ENCODE measurements around the gene STK38.

DNA sequence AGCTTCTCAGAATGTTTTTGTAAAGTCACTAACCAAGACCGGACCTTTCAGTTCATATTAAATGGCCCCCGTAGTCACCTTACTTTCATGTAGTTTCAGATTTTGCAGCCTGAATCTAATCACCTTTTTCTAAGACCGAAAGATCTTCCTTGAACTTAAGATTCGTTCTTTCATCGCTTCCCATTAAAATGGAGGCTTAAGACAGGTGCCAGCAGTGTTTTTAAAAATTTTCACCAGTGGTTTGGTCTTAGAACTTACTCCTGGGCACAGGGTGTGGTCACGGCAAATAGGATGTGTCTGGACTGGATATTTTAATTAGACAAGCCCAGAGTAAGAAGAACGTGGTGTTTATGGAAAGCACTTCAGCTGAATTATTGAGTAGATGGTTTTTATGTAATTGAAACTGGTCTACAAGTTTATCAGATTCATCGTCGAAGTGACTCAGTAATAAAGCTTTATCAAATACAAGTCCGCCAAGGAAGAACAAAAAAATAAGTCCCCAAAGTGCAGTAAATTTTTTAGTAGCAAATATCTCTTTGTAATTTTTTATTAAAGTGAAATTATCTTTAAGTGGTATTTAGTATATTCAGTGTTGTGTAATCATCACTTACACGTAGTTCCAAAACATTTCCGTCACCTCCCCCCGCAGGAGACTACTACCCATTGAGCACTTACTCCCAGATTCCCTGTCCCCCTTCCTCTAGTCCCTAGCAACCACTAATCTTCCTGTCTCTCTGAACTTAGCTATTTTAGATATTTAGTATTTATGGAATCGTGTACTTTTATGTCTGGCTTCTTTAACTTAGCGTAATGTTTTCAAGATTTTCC lies 47.8 kb upstream of the STK38 start:
- TF ChIP-seq, protein P1, sequence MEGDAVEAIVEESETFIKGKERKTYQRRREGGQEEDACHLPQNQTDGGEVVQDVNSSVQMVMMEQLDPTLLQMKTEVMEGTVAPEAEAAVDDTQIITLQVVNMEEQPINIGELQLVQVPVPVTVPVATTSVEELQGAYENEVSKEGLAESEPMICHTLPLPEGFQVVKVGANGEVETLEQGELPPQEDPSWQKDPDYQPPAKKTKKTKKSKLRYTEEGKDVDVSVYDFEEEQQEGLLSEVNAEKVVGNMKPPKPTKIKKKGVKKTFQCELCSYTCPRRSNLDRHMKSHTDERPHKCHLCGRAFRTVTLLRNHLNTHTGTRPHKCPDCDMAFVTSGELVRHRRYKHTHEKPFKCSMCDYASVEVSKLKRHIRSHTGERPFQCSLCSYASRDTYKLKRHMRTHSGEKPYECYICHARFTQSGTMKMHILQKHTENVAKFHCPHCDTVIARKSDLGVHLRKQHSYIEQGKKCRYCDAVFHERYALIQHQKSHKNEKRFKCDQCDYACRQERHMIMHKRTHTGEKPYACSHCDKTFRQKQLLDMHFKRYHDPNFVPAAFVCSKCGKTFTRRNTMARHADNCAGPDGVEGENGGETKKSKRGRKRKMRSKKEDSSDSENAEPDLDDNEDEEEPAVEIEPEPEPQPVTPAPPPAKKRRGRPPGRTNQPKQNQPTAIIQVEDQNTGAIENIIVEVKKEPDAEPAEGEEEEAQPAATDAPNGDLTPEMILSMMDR (IDR thresholded peaks at IDR 0.05; ENCODE audit: borderline replicate concordance, extremely low read depth, low read length, poor library complexity, severe bottlenecking) = no peak
- TF ChIP-seq EZH2 (IDR thresholded peaks at IDR 0.05; ENCODE audit: borderline replicate concordance, low read depth, low read length, severe bottlenecking) = no peak
